ENCODE measurements around the gene ATP8B4. TPM values are rescaled to one million over a fixed set of nuclear protein-coding genes. Genes with fewer than 3 reads are reported as not detected.
A peak's percentile ranks its signal among the peaks of the same experiment; 100 is the strongest.

The ATP8B4 gene
- total and polyA plus RNA-seq, 11 donors, result 0.51 to 14.7 (median 2.1) TPM

- Histone ChIP-seq H3K27ac (peak overlapping the region in 5 of 12 donors; percentile 23 to 91 (median 38)), H3K4me3 (peak overlapping the region in 2 of 12 donors; percentile 22 to 49), H3K27me3 (no peaks in the 10 kb centered on the region), H3K4me1 (peaks cover 0 to 52% (median 0%) of the 10 kb centered on the region in 12 donors), H3K36me3 (no peaks in the 10 kb centered on the region), H3K9me3 (no peaks in the 10 kb centered on the region)
- intact Hi-C loops (cut with DNase I), result no loop called here
- WGBS, 4 donors, result 31 to 60% (median 49%) methylated on average over 3 of the region's 3 CpGs
- ATAC-seq, result peak in 2 of 4 donors; percentile 14 to 25
- DNase-seq, result no peak
- no peak for TF ChIP-seq POLR2A (IDR thresholded peaks at IDR 0.05)
- TF ChIP-seq, protein P1, sequence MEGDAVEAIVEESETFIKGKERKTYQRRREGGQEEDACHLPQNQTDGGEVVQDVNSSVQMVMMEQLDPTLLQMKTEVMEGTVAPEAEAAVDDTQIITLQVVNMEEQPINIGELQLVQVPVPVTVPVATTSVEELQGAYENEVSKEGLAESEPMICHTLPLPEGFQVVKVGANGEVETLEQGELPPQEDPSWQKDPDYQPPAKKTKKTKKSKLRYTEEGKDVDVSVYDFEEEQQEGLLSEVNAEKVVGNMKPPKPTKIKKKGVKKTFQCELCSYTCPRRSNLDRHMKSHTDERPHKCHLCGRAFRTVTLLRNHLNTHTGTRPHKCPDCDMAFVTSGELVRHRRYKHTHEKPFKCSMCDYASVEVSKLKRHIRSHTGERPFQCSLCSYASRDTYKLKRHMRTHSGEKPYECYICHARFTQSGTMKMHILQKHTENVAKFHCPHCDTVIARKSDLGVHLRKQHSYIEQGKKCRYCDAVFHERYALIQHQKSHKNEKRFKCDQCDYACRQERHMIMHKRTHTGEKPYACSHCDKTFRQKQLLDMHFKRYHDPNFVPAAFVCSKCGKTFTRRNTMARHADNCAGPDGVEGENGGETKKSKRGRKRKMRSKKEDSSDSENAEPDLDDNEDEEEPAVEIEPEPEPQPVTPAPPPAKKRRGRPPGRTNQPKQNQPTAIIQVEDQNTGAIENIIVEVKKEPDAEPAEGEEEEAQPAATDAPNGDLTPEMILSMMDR (IDR thresholded peaks at IDR 0.05), result no peak
Observed at GRCh38 chr15:50109076-50109987, 9.7 kb downstream of the ATP8B4 start.

GRCh38 chr15:50108461-50108860 lies 10.6 kb downstream of the ATP8B4 start:
- Histone ChIP-seq H3K4me3 (peak overlapping the region in 1 of 12 donors; percentile 49), H3K27ac (peak overlapping the region in 6 of 12 donors; percentile 11 to 91 (median 30)), H3K27me3 (no peaks in the 10 kb centered on the region), H3K36me3 (no peaks in the 10 kb centered on the region), H3K4me1 (peaks cover 0 to 52% (median 0%) of the 10 kb centered on the region in 12 donors), H3K9me3 (peaks cover 0 to under 1% (median 0%) of the 10 kb centered on the region in 12 donors)
- intact Hi-C loops (cut with DNase I), result no loop called here
- 61 to 66% (median 63%) methylated on average over 4 of the region's 4 CpGs for WGBS, 4 donors
- no peak for DNase-seq
- no peak for ATAC-seq
- no peak for TF ChIP-seq POLR2A (IDR thresholded peaks at IDR 0.05)
- TF ChIP-seq, protein P1 (IDR thresholded peaks at IDR 0.05), result no peak

DNA sequence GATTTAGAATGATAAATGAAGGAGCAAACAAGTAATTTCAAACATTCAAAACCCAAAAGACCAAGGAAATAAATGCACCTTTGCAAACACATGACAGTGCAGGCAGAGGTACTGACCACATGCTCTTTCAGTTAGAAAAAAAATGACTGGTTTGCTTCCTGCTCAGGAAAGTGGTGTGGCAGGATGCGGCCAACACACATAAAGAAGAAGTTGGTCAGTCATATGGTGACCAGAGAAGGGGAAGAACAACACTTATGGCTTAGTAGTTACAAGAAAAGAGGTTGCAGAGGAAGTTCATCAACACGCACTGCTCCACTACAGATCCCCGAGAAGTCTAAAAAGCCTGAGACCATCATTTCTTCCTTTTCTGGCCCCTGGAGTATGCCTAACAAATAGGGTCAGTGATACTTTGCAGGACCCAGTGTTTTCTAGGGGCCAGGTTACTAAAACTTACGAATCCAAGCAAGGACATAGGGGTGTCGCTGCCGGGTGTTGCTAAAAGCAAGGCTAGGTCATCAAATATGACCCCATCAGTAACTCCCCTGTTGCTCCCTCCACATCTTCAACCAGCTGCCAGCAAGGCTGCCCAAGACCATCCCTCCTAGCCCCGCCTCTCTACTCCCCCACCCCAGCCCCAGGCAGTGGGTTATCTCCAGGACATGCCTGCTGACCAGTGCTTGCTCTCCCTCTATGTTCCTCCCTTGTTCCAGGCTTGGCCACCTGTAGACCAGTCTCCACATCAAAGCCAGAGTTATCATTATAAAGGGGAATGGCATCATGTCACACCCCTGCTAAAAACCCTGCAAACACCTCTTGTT lies 11.2 kb downstream of the ATP8B4 start:
- no peak for TF ChIP-seq POLR2A (IDR thresholded peaks at IDR 0.05)
- TF ChIP-seq, protein P1 (IDR thresholded peaks at IDR 0.05), result no peak
- DNase-seq, result peak in 2 of 5 donors; percentile 35 to 42
- Histone ChIP-seq H3K36me3 (no peaks in the 10 kb centered on the region), H3K4me1 (peaks cover 0 to 52% (median 0%) of the 10 kb centered on the region in 12 donors), H3K27ac (peak overlapping the region in 6 of 12 donors; percentile 11 to 91 (median 30)), H3K4me3 (peak overlapping the region in 1 of 12 donors; percentile 49), H3K9me3 (peaks cover 0 to 5% (median 0%) of the 10 kb centered on the region in 12 donors), H3K27me3 (no peaks in the 10 kb centered on the region)
- ATAC-seq, result peak; percentile 75 to 90 (median 82)
- WGBS, 4 donors, result 77 to 83% (median 79%) methylated on average over 7 of the region's 7 CpGs
- intact Hi-C loops (cut with DNase I), result no loop called here
